ENCODE measurements around the gene HPD. TPM values are rescaled to one million over a fixed set of nuclear protein-coding genes. Genes with fewer than 3 reads are reported as not detected.

HPD gene
- total and polyA plus RNA-seq, 2 of the 4 experiments (the other 2 are of a cell fraction) = 0.15 to 0.18 TPM

DNA sequence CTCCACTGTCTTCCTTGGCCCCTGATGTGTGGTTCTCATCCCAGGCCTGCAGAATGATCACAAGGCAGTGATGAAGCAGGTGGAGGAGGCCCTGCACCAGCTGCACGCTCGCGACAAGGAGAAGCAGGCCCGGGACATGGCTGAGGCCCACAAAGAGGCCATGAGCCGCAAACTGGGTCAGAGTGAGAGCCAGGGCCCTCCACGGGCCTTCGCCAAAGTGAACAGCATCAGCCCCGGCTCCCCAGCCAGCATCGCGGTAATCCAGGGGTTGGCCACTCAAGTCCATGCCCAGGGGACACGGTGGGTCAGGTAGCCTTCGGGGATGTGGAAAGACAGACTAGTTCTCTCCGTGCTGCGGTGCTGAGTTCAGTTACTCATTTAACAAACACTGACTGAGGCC is 40.9 kb upstream of the HPD start:
- peaks cover 57% of the 10 kb centered on the region for H3K36me3 ChIP-seq (ENCODE audit: control insufficient read depth, insufficient read depth, low read length)
- TF ChIP-seq CHD1 (IDR thresholded peaks at IDR 0.05; ENCODE audit: low read depth, low read length) (no peak), MXI1 (IDR thresholded peaks at IDR 0.05; ENCODE audit: borderline replicate concordance, low read depth, low read length) (no peak), FOS (IDR thresholded peaks at IDR 0.05; ENCODE audit: low read depth, low read length) (no peak), RFX5 (IDR thresholded peaks at IDR 0.05; ENCODE audit: low read depth, low read length) (no peak), SMC3 (IDR thresholded peaks at IDR 0.05; ENCODE audit: low read depth, low read length) (no peak), CTCF (conservative IDR thresholded peaks at IDR 0.05; ENCODE audit: low read depth, low read length) (no peak), MAZ (IDR thresholded peaks at IDR 0.05; ENCODE audit: borderline replicate concordance, low read depth, low read length) (no peak), MAFK (IDR thresholded peaks at IDR 0.05; ENCODE audit: low read depth, low read length) (no peak), RAD21 (IDR thresholded peaks at IDR 0.05; ENCODE audit: low read length) (no peak), NFE2L2 (IDR thresholded peaks at IDR 0.05; ENCODE audit: low read depth, low read length) (no peak), BHLHE40 (IDR thresholded peaks at IDR 0.05; ENCODE audit: low read depth, low read length) (no peak), ELK1 (IDR thresholded peaks at IDR 0.05; ENCODE audit: borderline replicate concordance, low read depth, low read length) (no peak), RCOR1 (IDR thresholded peaks at IDR 0.05; ENCODE audit: insufficient replicate concordance, low read length) (no peak), CEBPB (IDR thresholded peaks at IDR 0.05; ENCODE audit: low read depth, low read length) (no peak), POLR2A (IDR thresholded peaks at IDR 0.05; ENCODE audit: low read depth, low read length) (no peak)
- TF ChIP-seq, protein P1, sequence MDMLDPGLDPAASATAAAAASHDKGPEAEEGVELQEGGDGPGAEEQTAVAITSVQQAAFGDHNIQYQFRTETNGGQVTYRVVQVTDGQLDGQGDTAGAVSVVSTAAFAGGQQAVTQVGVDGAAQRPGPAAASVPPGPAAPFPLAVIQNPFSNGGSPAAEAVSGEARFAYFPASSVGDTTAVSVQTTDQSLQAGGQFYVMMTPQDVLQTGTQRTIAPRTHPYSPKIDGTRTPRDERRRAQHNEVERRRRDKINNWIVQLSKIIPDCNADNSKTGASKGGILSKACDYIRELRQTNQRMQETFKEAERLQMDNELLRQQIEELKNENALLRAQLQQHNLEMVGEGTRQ (IDR thresholded peaks at IDR 0.05; ENCODE audit: low read depth, low read length) = no peak
- no peaks in the 10 kb centered on the region for H3K27me3 ChIP-seq (ENCODE audit: control insufficient read depth, insufficient read depth, low read length)
- H4K91ac ChIP-seq (ENCODE audit: insufficient read depth, low read depth, low read length) = no peak overlapping the region
- H2BK20ac ChIP-seq (ENCODE audit: low read depth, low read length) = no peak overlapping the region
- ATAC-seq (ENCODE audit: low read depth) (no peak), DNase-seq (no peak)
- H4K5ac ChIP-seq (ENCODE audit: low read depth, low read length) = no peak overlapping the region
- H2BK120ac ChIP-seq (ENCODE audit: low read depth, low read length) = no peak overlapping the region
- no peak overlapping the region for H3K4me3 ChIP-seq (ENCODE audit: insufficient read depth, low read depth, low read length)
- no peaks in the 10 kb centered on the region for H3K9me3 ChIP-seq (ENCODE audit: control insufficient read depth, insufficient read depth, low read length)
- H3K23ac ChIP-seq (ENCODE audit: low read depth, low read length) = no peak overlapping the region
- H4K20me1 ChIP-seq (ENCODE audit: insufficient read depth, low read length) = peaks cover 8% of the 10 kb centered on the region
- no peak overlapping the region for H2AK5ac ChIP-seq (ENCODE audit: low read depth, low read length)
- H3K4ac ChIP-seq (ENCODE audit: low read depth, low read length) = no peak overlapping the region
- H4K8ac ChIP-seq (ENCODE audit: low read depth in 2 of 2, low read length in 2 of 2) = no peak overlapping the region
- ChIA-PET CTCF (no interaction called here), POLR2A (ENCODE audit: unreplicated experiment) (no interaction called here)
- H2BK15ac ChIP-seq (ENCODE audit: low read depth, low read length) = no peak overlapping the region
- H3K14ac ChIP-seq (replicated peaks; ENCODE audit: low read depth, low read length) = no peak overlapping the region
- no peak overlapping the region for H3K18ac ChIP-seq (ENCODE audit: low read depth, low read length)
- H3K27ac ChIP-seq (ENCODE audit: insufficient read depth, low read length) = no peak overlapping the region
- no peak overlapping the region for H2BK5ac ChIP-seq (ENCODE audit: low read depth, low read length, poor library complexity, severe bottlenecking)
- H2AK9ac ChIP-seq (replicated peaks; ENCODE audit: low read depth, low read length, poor library complexity) = no peak overlapping the region
- in situ Hi-C loops (cut with MboI; ENCODE audit: low sequenced_read_pairs) = no loop called here
- H3K9me1 ChIP-seq (ENCODE audit: insufficient read depth, low read length) = 0 out of 2 replicates have a peak, but pooled peaks cover under 1% of the 10 kb centered on the region
- WGBS, 2 experiments (ENCODE audit: extremely low coverage in 2 of 2, insufficient read length in 1 of 2) = 100% methylated on average over 4 of the region's 14 CpGs; no CpG with 5 or more reads in 1 of the 2 experiments
- no TSS peak for BruUV-seq (replicated peaks)
- H3K4me2 ChIP-seq (ENCODE audit: low read depth, low read length) = no peak overlapping the region
- H3K4me1 ChIP-seq (ENCODE audit: control insufficient read depth, insufficient read depth, low read length) = peaks cover 1% of the 10 kb centered on the region; the same call in 1 of the 2 replicates
- dilution Hi-C loops (cut with HindIII; ENCODE audit: low sequenced_read_pairs, unreplicated experiment) = no loop called here
- H3K56ac ChIP-seq (ENCODE audit: extremely low read depth, insufficient read depth, low read length) = no peak overlapping the region
- H3K79me1 ChIP-seq (ENCODE audit: low read depth in 1 of 2, low read length in 2 of 2) = peaks cover 30 to 56% of the 10 kb centered on the region in 2 experiments
- H3K9ac ChIP-seq (ENCODE audit: low read depth, low read length) = no peak overlapping the region
- intact Hi-C loops (cut with micrococcal nuclease) = no loop called here
- H2AFZ ChIP-seq (replicated peaks; ENCODE audit: low read length, poor library complexity) = no peak overlapping the region
